Smooth muscle cell (in vitro differentiated cells): ENCODE data around the gene NOTO. TPM values are rescaled to one million over a fixed set of nuclear protein-coding genes. Genes with fewer than 3 reads are reported as not detected.

ENCODE experiments used
- DNase-seq: peaks from one replicate; lab custom pipeline; 2025; ENCODE audit not compliant: unreplicated experiment; lab: John Stamatoyannopoulos, UW
- H2AFZ ChIP-seq: fragments of 200-600 bp; sonication (generic); 2 replicates; pipeline ENCODE4 v1.6.0; 2016; ENCODE audit warnings: antibody characterized with exemption, low read depth, mild to moderate bottlenecking
- H3F3A ChIP-seq: fragments of 200-600 bp; sonication (generic); 2 replicates; pipeline ENCODE4 v1.6.0; 2017; ENCODE audit warnings: antibody characterized with exemption, low read depth
- H3K27ac ChIP-seq: fragments of 200-600 bp; sonication (generic); 2 replicates; pipeline ENCODE4 v1.5.1; 2016; ENCODE audit warnings: low read depth, mild to moderate bottlenecking
- H3K27me3 ChIP-seq: fragments of 200-600 bp; sonication (generic); 2 replicates; pipeline ENCODE4 v1.6.1; 2016; ENCODE audit warnings: low read depth, mild to moderate bottlenecking
- H3K36me3 ChIP-seq: fragments of 200-600 bp; sonication (generic); 2 replicates; pipeline ENCODE4 v1.5.1; 2016; ENCODE audit warnings: low read depth
- H3K4me1 ChIP-seq: fragments of 200-600 bp; sonication (generic); 2 replicates; pipeline ENCODE4 v1.5.1; 2016; ENCODE audit warnings: low read depth
- H3K4me2 ChIP-seq: fragments of 200-600 bp; sonication (generic); 2 replicates; pipeline ENCODE4 v1.6.0; 2016; ENCODE audit warnings: mild to moderate bottlenecking
- H3K4me3 ChIP-seq: fragments of 200-600 bp; sonication (generic); 2 replicates; pipeline ENCODE4 v1.5.1; 2016; ENCODE audit warnings: mild to moderate bottlenecking
- H3K79me2 ChIP-seq: fragments of 200-600 bp; sonication (generic); 2 replicates; pipeline ENCODE4 v1.6.0; 2016; ENCODE audit warnings: low read depth, mild to moderate bottlenecking
- H3K9ac ChIP-seq: fragments of 200-600 bp; sonication (generic); 2 replicates; pipeline ENCODE4 v1.6.0; 2016; ENCODE audit warnings: low read depth
- H3K9me3 ChIP-seq: fragments of 200-600 bp; sonication (generic); replicated peaks from 2 replicates; pipeline ENCODE4 v1.5.1; 2016; ENCODE audit warnings: low read depth
- H4K20me1 ChIP-seq: fragments of 200-600 bp; sonication (generic); 2 replicates; pipeline ENCODE4 v1.6.0; 2016; ENCODE audit warnings: low read depth
- WGBS: methylation state at CpG from one replicate; pipeline ENCODE4 v1.1.7; 2016; ENCODE audit warnings: low lambda C conversion rate; 5-methylcytosine and 5-hydroxymethylcytosine counted together
- polyA plus RNA-seq: library from polyadenylated mRNA; unstranded; fragments of >200 nt; fragmentation: Nextera tagmentation; extraction: Ambion mirVana; gene quantifications from 2 replicates; pipeline ENCODE4 v1.2.1, GENCODE V29; 2016
- total RNA-seq: library from RNA; depleted of rRNA; stranded (reverse); fragments of >200 nt; gene quantifications from 2 replicates; pipeline ENCODE4 v1.2.3, GENCODE V29; 2014
- TF ChIP-seq, protein P1 (sequence below): fragments of 200-600 bp; sonication (generic); IDR thresholded peaks from 2 replicates; pipeline ENCODE4 v1.5.1; 2017; ENCODE audit warnings: borderline replicate concordance, mild to moderate bottlenecking, antibody characterized with exemption; ENCODE audit not compliant: insufficient read depth, poor library complexity, severe bottlenecking

Gene NOTO
- total and polyA plus RNA-seq, 2 experiments from 2014 or later: not detected

GRCh38 chr2:73257425-73258125 is 55.2 kb downstream of the NOTO start:
- DNase-seq: no peak
- Histone ChIP-seq H3K4me2 (no peak overlapping the region), H3K27ac (no peak overlapping the region), H3K9ac (no peak overlapping the region), H4K20me1 (no peaks in the 10 kb centered on the region), H3K4me3 (no peak overlapping the region), H3K9me3 (no peaks in the 10 kb centered on the region), H3K36me3 (no peaks in the 10 kb centered on the region), H3F3A (no peaks in the 10 kb centered on the region), H3K79me2 (no peaks in the 10 kb centered on the region), H3K4me1 (no peaks in the 10 kb centered on the region), H2AFZ (no peak overlapping the region), H3K27me3 (no peaks in the 10 kb centered on the region)
- WGBS: 94% methylated on average over 10 of the region's 10 CpGs
- TF ChIP-seq, protein P1, sequence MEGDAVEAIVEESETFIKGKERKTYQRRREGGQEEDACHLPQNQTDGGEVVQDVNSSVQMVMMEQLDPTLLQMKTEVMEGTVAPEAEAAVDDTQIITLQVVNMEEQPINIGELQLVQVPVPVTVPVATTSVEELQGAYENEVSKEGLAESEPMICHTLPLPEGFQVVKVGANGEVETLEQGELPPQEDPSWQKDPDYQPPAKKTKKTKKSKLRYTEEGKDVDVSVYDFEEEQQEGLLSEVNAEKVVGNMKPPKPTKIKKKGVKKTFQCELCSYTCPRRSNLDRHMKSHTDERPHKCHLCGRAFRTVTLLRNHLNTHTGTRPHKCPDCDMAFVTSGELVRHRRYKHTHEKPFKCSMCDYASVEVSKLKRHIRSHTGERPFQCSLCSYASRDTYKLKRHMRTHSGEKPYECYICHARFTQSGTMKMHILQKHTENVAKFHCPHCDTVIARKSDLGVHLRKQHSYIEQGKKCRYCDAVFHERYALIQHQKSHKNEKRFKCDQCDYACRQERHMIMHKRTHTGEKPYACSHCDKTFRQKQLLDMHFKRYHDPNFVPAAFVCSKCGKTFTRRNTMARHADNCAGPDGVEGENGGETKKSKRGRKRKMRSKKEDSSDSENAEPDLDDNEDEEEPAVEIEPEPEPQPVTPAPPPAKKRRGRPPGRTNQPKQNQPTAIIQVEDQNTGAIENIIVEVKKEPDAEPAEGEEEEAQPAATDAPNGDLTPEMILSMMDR: no peak

- H3K9ac ChIP-seq: no peak overlapping the region
- no peaks in the 10 kb centered on the region for H3K36me3 ChIP-seq
- H3K27me3 ChIP-seq: no peaks in the 10 kb centered on the region
- TF ChIP-seq, protein P1: no peak
- H3K4me2 ChIP-seq: no peak overlapping the region
- WGBS: 93% methylated on average over 8 of the region's 8 CpGs
- no peak overlapping the region for H3K4me3 ChIP-seq
- H3K4me1 ChIP-seq: no peaks in the 10 kb centered on the region
- no peak overlapping the region for H3K27ac ChIP-seq
- H4K20me1 ChIP-seq: no peaks in the 10 kb centered on the region
- H3K79me2 ChIP-seq: no peaks in the 10 kb centered on the region
- no peaks in the 10 kb centered on the region for H3K9me3 ChIP-seq
- DNase-seq: no peak
- no peak overlapping the region for H2AFZ ChIP-seq
- no peaks in the 10 kb centered on the region for H3F3A ChIP-seq
Observed at GRCh38 chr2:73258186-73258912, 56.0 kb downstream of the NOTO start.

GRCh38 chr2:73258913-73259215 is 56.5 kb downstream of the NOTO start:
- 97% methylated on average over 9 of the region's 9 CpGs for WGBS
- no peak overlapping the region for H3K27ac ChIP-seq
- TF ChIP-seq, protein P1: no peak

More at GRCh38 chr2:73258913-73259215, 56.5 kb downstream of the NOTO start:
- Histone ChIP-seq H3K9me3 (no peaks in the 10 kb centered on the region), H3K36me3 (no peaks in the 10 kb centered on the region), H3K4me1 (no peaks in the 10 kb centered on the region), H2AFZ (no peak overlapping the region), H3K4me2 (no peak overlapping the region), H3K27me3 (no peaks in the 10 kb centered on the region), H3K4me3 (no peak overlapping the region), H3K79me2 (no peaks in the 10 kb centered on the region), H3K9ac (no peak overlapping the region), H3F3A (no peaks in the 10 kb centered on the region), H4K20me1 (no peaks in the 10 kb centered on the region)
- no peak for DNase-seq
